HG03442 (cell line): ENCODE results near the gene MAPK7.

Source experiments
- ATAC-seq: cut with Tn5 transposase; IDR thresholded peaks from one replicate; pipeline ENCODE4 v1.9.1; 2021; ENCODE audit warnings: mild to moderate bottlenecking, moderate library complexity; ENCODE audit not compliant: unreplicated experiment

Gene MAPK7

DNA sequence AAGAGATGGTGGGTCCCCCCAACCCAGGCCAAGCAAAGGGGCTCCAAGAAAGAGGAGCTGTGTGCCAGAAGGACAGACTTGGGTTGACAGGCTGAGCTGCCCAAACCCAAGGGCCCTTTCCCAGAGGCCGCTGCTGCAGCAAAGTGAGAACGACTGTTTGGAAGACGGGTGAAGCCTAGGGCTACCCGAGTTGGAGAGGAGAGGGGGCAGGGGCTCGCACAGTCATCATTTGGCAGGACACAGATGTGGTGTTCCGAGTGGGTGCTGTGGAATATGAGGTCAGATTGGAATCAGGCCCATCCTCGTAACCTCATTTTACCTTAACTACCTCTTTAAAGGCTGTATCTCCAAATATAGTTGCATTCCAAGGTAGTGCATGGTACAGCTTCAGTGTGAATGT lies 14.0 kb downstream of the MAPK7 start:
- ATAC-seq: no peak

GRCh38 chr17:19397556-19398041 lies 19.3 kb downstream of the MAPK7 start:
- no peak for ATAC-seq

GRCh38 chr17:19398301-19399181 lies 20.2 kb downstream of the MAPK7 start:
- ATAC-seq: no peak

GRCh38 chr17:19399750-19400450 lies 21.6 kb downstream of the MAPK7 start:
- no peak for ATAC-seq

GRCh38 chr17:19401321-19402010 lies 23.2 kb downstream of the MAPK7 start:
- no peak for ATAC-seq

DNA sequence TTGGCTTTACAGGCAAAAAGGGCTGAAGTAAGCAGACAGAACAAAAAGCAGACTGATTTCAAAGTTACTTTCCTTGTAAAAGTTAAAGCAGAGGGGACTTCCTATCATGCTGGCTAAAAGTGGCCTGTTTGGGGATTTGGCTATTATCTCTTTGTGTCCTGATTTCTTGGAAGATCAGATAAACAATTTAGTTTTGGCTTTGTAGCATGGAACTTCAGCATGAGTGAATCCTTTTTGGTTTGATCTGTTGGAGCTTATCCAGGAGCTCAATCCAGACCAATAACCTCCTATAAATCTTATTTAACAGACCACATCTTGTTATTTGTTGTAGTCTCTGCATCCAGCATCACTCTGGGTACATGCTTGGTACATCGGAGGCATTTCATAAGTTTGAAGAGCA lies 23.9 kb downstream of the MAPK7 start:
- no peak for ATAC-seq

DNA sequence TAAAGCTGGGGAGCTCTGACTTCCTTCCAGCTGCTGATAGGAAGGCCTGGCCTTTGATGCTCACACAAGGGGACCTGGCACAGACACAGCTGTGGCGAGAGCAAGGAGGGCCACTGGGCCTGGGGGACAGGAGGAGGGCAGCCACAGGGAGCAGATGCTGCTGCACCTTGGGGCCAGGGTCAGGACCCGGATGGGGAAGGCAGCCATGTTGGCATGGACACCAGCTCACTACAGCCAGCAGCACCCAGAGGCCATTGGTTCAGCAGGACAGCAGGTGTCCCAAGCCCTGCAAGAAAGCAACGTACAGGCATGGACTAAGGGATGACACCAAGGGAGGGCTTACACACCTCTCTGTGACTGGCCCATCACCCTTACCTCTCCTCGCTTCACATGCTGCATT lies 24.7 kb downstream of the MAPK7 start:
- ATAC-seq: no peak

DNA sequence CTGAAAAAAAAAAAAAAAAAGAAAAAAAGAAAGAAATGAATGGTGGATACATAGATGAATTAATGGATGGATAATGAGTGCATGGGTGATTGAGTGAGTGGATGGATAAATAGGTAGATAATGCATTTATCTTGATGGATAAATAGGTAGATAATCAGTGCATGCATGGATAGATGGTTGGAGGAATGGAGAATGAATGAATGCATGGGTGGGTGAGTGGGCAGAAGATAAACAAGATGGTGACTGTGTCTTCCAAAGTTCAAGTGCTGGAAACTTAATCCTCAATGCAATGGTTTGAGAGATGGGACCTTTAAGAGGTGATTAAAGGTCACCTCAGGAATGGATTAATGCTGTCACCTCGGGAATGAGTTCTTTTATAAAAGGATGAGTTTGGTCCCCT lies 26.0 kb downstream of the MAPK7 start:
- no peak for ATAC-seq

DNA sequence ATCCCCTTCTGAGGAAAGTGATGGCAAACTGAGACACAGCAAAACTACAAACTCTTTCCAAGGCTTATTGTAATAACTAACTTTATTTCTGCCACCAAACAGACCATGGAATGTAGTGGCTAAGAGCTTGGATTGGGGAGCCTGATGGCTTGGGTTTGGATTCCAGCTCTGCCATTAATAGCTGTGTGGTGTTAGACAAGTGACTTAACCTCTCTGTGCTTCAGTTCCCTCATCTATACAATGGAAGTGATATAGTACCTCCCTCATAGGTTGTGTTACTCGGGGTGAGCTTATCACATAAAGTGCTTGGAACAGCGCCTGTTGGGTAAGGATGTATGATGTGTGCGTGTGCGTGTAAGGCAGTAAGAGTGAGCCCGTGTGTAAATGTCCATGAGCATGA lies 26.8 kb downstream of the MAPK7 start:
- ATAC-seq: no peak

DNA sequence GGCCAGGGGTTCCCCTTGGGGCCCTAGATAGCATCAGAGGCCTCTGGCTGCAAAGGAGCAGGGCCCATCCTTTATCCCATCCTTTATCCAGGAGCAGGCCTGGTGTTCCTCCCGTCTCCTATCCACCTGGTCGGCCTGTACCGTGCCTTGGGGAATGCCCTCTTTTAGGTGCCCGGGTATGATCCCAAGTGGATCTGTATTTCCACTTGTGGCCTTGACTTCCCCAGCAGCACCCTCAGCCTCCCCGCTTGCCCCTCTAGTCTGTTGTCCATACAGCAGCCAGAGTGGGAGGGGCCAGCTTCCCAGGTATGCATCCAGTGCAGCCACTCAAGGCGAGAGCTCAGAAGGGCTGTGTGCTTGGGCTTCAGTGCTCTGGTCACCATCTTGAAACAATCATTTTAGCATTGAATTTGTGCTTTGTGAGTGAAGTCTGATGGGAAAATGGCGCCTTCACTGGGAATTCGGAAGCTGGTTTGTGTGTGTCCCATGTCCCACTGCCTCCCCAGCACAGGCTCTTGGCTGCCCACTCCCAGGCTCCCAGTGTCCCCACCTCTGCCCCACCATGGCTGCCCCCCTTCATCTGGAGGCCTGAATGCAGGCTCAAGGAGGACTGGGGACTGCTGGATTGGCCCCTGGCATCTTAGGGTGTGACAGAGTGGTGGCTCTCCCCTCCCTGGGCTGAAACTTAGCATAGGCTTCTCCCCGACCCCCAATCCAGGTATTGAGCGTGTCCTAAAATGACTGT lies 29.5 kb downstream of the MAPK7 start:
- no peak for ATAC-seq

GRCh38 chr17:19408346-19408710 lies 30.0 kb downstream of the MAPK7 start:
- no peak for ATAC-seq

DNA sequence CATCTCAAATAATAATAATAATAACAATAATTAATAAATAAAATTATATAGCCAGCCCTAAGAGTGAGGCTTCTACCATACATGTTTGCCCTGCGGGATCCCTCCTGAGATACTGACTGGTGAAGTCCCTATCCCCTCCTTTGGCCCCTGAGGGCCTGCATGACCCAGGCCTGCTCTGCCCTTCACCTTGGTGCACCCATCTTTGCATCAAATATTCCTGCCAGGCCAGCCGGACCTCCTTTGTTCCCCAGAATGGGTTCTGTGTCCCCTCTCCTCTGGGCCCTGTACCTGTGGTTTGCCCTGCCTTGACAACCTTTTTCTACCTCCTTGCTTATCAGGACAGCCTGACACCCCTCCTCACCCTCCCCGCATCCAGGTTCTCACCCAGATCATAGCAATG lies 30.8 kb downstream of the MAPK7 start:
- no peak for ATAC-seq

DNA sequence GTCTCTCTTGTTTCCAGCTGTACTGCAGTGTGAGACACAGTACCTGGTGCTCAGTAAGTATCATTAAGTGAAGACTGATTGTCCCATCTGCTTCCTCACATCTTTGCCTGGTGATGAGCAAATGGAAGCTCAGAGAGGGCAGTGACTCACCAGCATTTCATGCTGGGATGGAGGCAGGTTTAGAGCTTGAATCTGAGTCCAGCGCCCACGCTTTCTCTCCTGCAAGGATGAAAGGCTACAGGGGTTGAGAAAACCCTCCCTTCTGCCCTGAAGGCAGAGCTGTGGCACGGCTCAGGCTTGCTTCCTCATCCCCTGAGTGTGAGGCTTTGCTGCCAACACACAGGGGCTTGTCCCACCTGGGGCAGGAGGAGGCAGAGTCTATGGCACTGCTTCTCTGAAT lies 31.2 kb downstream of the MAPK7 start:
- ATAC-seq: no peak

DNA sequence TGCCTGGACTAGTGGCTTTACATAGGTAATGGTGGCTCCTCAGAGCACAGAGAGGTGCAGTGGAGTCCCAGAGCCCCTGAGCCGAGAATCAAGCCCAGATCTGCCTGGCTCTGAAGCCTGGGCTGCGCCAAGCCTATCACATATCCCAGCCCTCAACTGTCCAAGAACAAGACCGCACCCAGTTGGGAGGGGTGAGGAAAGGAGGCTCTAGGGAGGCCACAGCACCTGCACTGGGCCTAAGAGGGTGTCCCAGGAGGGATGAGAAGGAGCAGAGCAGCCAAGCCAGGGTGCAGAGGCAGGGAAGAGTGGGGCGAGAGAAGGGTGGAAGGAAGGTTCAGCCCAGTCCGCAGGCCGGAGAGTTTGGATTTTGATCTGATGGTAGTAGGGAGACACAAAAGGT lies 31.8 kb downstream of the MAPK7 start:
- ATAC-seq: no peak

- no peak for ATAC-seq
Observed at GRCh38 chr17:19410875-19411620, 32.8 kb downstream of the MAPK7 start, which contains the start of gene RNF112. TSS of gene RNF112 (plus strand) at chr17:19411232. CDS start at chr17:19411409, 177 bp downstream.

DNA sequence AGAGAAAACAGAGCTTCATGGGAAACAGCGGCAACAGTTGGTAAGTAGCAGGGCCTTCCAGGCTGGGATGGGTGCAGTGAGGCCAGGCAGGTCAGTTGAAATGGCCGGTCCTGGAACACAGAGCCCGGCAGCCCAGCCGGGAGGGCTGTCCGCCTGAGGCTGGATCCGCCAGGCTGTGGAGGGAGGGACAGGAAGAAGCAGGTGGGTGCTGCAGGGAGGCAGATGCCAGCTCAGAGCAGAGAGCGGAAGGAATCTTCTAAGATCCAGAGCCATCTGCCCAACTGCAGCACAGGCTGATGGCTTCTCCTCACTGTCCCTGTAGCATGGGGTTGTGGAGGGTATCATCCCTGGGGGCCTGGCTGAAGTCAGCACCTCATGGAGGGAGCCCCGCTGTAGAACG lies 33.3 kb downstream of the MAPK7 start:
- no peak for ATAC-seq

DNA sequence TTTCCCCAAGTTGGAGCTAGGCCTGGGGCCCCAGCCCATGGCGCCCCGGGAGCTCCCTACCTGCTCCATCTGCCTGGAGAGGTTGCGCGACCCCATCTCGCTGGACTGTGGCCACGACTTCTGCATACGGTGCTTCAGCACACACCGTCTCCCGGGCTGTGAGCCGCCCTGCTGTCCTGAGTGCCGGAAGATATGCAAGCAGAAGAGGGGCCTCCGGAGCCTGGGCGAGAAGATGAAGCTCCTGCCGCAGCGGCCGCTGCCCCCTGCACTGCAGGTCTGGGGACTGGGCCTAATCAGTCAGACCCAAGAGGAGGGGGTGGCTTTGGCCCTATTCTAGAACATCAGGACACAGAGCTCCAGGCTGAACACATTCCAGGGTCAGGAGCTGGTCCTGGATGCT lies 34.2 kb downstream of the MAPK7 start:
- ATAC-seq: no peak

DNA sequence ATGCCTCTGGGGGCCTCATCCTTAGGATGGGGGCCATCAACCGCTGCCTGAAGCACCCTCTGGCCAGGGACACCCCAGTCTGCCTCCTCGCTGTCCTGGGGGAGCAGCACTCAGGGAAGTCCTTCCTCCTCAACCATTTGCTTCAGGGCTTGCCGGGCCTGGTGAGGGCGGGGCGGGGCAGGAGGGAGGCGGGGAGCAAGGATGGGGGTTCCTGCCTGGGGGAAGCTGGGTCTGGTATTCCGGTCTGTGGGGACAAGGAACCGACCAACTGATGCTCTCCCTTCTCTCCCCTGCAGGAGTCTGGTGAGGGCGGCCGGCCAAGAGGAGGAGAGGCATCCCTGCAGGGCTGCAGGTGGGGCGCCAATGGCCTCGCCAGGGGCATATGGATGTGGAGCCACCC lies 34.7 kb downstream of the MAPK7 start:
- no peak for ATAC-seq

- ATAC-seq: no peak
Observed at GRCh38 chr17:19413761-19414160, 35.5 kb downstream of the MAPK7 start.
